GM12873 (cell line): ENCODE results near the gene SUN2.

ENCODE experiments used
- TF ChIP-seq, protein P1 (sequence below): IDR thresholded peaks from 2 replicates; pipeline ENCODE4 v1.5.1; 2012; ENCODE audit warnings: low read depth, mild to moderate bottlenecking, moderate library complexity, low read length, control low read depth; ENCODE audit not compliant: insufficient read depth; ENCODE audit errors: missing control alignments

The SUN2 gene

DNA sequence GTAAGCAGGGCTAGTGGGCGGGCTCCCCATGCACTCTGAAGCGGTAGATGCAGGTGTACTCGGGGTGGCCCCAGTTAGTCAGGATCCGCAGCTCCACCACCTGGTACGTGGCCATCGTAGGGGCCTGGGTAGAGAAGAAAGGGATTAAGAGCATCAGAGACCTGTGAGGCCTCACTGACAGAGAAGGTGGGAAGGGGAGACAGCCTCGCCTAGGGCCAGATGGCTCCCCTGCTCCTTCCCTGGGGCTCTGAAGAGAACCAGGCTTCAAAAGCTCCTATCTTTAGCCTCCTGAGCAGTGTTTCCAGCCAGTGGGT is 19.6 kb downstream of the SUN2 start:
- TF ChIP-seq, protein P1, sequence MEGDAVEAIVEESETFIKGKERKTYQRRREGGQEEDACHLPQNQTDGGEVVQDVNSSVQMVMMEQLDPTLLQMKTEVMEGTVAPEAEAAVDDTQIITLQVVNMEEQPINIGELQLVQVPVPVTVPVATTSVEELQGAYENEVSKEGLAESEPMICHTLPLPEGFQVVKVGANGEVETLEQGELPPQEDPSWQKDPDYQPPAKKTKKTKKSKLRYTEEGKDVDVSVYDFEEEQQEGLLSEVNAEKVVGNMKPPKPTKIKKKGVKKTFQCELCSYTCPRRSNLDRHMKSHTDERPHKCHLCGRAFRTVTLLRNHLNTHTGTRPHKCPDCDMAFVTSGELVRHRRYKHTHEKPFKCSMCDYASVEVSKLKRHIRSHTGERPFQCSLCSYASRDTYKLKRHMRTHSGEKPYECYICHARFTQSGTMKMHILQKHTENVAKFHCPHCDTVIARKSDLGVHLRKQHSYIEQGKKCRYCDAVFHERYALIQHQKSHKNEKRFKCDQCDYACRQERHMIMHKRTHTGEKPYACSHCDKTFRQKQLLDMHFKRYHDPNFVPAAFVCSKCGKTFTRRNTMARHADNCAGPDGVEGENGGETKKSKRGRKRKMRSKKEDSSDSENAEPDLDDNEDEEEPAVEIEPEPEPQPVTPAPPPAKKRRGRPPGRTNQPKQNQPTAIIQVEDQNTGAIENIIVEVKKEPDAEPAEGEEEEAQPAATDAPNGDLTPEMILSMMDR = no peak

DNA sequence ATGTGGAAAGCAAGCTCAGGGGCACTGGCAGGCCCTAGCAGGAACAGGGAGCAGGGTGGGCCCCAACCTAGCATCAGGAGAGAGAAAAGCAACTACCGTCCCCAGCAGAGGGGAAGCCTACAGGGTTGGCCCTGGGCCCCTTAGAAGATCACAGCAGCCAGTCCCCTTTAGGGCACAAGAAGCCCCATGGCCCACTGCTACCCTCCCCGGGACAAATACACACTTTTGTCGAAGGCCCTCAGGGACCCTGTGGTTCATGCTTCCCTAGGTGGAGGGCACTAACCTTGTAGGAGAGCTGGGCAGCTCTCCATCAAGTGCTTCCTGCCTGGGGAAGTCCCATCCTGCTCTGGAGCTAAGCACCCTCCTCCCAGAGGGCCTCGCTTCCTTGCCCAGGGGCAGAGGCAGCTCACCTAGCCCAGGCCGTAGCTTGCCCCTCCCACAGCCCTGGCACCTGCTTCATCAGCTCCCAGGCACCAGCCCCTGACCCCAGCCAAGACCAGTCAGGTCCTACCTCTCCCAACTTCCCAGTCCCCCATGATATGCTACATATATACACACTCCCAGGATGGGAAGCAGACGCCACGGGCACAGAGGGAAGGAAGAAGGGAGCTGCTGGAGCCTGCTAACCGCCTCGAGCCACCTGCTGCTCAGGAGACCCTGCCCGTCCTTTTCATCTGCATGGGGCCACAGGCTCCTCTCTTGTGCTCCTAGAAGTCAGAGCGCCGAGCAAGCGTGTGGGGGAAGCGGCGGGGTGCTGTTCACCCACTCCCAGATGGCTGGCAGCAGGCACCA is 20.1 kb downstream of the SUN2 start:
- TF ChIP-seq, protein P1 = no peak

DNA sequence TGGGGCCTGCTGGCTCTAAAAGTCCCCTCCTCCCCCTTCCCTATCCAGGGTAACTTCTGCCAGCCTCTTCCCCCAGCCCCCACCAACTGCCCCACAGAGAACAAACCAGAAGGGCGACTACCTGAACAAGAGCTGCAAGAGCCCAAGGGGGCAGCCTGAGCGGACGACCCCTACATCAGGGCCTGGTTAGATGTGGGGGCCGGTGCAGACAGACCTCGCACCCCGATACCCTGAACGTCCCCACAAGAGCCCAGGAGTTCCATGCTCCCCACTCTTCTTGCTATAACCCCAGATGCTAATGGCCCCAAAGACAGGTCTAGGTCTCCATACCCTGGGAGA is 20.7 kb downstream of the SUN2 start:
- TF ChIP-seq, protein P1 = no peak

GRCh38 chr22:38734421-38735100 is 21.2 kb downstream of the SUN2 start:
- TF ChIP-seq, protein P1 = no peak

DNA sequence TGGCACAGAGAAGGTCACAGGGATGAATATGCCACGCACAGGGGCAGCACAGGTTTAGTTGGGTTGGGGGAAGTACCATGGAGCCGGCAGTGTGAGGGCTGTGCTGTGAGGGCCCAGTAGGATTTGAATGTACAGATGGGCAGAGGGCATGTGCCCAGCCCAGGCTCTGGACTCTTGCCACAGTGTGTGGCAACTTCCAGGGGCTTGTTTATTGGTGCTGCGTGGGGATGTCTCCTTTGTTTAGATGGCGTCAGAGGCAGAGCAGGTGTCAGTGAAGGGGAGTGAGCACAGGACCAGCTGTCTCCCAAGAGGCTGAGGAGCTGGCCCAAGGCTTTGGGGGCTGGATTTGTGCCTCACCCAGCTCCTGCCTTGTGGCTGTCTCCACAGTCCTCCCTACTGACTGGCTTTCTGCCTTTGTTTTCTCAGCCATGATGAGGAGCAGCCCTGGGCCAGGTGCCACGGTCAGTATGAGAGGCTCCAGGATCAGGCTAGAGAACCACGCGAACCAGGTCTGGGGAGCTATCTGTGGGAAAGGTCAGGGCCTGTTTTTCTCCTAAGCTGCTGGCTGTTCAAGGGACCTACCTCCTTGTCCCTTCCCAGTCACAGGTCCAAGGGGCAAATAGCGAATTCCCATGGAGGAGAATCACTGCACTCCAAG is 21.9 kb downstream of the SUN2 start:
- TF ChIP-seq, protein P1 = no peak

- TF ChIP-seq, protein P1 = peak; percentile 87
These were observed 22.5 kb downstream of the SUN2 start for GRCh38 chr22:38733329-38733723.

DNA sequence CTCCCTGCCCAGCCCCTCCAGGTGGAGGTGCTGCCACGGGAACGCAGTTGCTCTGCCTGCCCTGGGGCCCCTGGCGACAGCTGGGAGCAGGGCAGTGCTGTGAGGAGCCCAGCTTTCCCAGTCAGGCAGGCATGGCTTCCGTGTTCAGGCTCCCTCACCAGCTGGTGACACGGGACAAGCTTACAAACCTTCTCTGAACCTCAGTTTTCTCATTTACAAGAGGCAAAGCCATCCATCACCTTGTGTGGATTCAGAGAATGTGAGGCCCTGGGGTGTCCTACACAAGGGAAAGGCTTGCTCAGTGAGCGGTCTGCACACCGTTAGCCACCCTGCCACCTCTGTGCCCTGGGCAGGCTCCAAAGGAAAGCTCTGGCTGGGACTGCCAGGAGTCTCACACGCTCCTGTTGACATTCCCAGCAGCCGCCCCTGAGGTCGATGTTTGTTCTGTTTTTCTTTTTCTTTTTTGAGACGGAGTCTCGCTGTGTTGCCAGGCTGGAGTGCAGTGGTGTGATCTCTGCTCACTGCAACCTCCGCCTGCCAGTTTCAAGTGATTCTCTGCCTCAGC is 23.5 kb downstream of the SUN2 start:
- TF ChIP-seq, protein P1 = no peak
